Neural progenitor cell (in vitro differentiated cells): ENCODE measurements around the gene SCUBE2.

ENCODE experiments used
- EZH2 ChIP-seq: fragments of 200-600 bp; sonication (generic); IDR thresholded peaks from 2 replicates; pipeline ENCODE4 v1.6.1; 2017; ENCODE audit warnings: antibody characterized with exemption, mild to moderate bottlenecking, moderate library complexity
- TF ChIP-seq, protein P1 (sequence below): fragments of 200-600 bp; sonication (generic); IDR thresholded peaks from 2 replicates; pipeline ENCODE4 v1.5.1; 2017; ENCODE audit warnings: antibody characterized with exemption, mild to moderate bottlenecking

DNA sequence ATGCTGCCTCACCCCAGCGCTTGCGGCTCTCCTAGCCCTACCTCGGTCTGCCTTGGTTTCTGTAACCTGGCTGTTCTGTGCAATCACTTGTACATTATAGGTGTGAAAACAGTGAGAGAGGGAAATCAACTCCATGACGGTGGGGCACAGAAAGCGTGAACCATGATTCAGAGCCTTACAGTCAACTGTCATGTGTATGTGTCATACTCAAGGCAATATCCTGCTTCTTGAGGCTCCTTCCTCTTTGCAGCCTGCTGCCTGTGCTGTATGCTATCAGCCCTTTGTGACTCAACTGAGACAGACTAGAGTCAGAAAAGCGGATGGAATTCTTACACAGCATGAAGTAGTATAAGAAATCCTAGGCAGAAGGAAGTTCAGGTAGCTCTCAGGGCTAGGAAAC lies 89.7 kb downstream of the SCUBE2 start:
- TF ChIP-seq, protein P1, sequence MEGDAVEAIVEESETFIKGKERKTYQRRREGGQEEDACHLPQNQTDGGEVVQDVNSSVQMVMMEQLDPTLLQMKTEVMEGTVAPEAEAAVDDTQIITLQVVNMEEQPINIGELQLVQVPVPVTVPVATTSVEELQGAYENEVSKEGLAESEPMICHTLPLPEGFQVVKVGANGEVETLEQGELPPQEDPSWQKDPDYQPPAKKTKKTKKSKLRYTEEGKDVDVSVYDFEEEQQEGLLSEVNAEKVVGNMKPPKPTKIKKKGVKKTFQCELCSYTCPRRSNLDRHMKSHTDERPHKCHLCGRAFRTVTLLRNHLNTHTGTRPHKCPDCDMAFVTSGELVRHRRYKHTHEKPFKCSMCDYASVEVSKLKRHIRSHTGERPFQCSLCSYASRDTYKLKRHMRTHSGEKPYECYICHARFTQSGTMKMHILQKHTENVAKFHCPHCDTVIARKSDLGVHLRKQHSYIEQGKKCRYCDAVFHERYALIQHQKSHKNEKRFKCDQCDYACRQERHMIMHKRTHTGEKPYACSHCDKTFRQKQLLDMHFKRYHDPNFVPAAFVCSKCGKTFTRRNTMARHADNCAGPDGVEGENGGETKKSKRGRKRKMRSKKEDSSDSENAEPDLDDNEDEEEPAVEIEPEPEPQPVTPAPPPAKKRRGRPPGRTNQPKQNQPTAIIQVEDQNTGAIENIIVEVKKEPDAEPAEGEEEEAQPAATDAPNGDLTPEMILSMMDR = no peak
- no peak for TF ChIP-seq EZH2
